Stimulated activated CD8-positive, alpha-beta memory T cell treated with anti-CD3 and anti-CD28 coated beads, Interleukin-7, amount 100 ng/mL, for 24 hours (primary cell): ENCODE results near the gene KIAA1191.
"Not testable (repeated sequence)": the region's sequence is repeated elsewhere in the genome, so short reads cannot be mapped to it uniquely, and the experiment has no call there.

Experiments
- DNase-seq: peaks from one replicate; pipeline ENCODE4 v3.0.0-alpha.2; 2020; ENCODE audit warnings: low read depth

Gene KIAA1191

DNA sequence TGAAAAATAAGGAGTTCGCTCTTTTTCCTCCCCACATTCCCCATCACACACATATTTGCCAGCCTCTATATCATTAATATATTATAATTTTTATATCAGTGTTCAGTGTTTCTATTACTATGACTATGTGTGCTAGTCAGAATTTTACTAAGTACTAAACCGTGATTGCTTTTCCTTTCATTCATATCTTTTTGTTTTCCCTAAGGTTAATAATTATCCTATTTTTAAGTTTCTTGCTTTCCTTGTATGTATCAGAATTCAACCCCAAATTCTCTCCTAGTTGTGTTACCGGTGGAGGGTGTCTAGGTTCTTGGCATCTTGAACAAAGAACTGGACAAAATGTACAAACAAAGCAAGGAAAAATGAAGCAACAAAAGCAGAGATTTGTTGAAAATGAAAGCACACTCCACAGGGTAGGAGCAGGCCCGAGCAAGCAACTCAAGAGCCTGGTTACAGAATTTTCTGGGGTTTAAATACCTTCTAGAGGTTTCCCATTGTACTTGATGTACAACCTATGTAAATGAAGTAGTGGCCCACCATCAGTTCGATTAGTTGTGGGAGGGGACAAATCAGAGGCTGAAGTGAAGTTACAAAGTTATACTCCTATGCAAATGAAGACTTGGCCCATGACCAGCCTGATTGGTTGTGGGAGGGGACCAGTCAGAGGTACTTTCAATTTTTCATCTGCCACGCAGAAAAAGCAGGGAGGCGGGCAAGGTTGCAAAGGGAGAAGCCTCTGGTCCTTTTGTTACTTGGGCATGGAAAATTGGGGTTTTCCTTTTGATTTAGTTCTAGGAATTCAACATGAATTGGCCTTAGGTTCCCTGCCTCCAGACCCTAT lies 43.8 kb downstream of the KIAA1191 start:
- no peak for DNase-seq

DNA sequence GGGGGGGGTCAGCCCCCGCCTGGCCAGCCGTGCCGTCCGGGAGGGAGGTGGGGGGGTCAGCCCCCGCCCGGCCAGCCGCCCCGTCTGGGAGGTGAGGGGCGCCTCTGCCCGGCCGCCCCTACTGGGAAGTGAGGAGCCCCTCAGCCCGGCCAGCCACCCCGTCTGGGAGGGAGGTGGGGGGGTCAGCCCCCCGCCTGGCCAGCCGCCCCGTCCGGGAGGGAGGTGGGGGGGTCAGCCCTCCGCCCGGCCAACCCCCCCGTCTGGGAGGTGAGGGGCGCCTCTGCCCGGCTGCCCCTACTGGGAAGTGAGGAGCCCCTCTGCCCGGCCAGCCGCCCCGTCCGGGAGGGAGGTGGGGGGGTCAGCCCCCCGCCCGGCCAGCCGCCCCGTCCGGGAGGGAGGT lies 56.2 kb downstream of the KIAA1191 start:
- DNase-seq, result not testable (repeated sequence)
